AG04449 (cell line): ENCODE results near the gene SLIT3.

Source experiments
- CTCF ChIA-PET: fragments of 350-600 bp; formaldehyde crosslinking; extraction: SDS; loops from one replicate; lab custom pipeline; 2021; ENCODE audit warnings: antibody characterized with exemption; lab: Yijun Ruan, JAX
- POLR2A ChIA-PET: fragments of 400-600, 350-600 bp; formaldehyde crosslinking; extraction: SDS; loops from one replicate; lab custom pipeline; 2020; ENCODE audit warnings: antibody characterized with exemption, inconsistent platforms; lab: Yijun Ruan, JAX
- DNase-seq: peaks from one replicate; pipeline ENCODE4 v3.0.0-alpha.2; 2010; ENCODE audit warnings: low read depth, low spot score
- H3K4me3 ChIP-seq: 2 replicates; pipeline ENCODE4 v1.5.1; 2011; ENCODE audit warnings: low read depth, mild to moderate bottlenecking, control low read depth, low read length
- TF ChIP-seq, protein P1 (sequence below): IDR thresholded peaks from one replicate; pipeline ENCODE4 v1.5.1; 2011; ENCODE audit warnings: mild to moderate bottlenecking, moderate library complexity, low read length, control low read depth, inconsistent platforms; ENCODE audit not compliant: insufficient read depth; ENCODE audit errors: missing control alignments

SLIT3 gene

DNA sequence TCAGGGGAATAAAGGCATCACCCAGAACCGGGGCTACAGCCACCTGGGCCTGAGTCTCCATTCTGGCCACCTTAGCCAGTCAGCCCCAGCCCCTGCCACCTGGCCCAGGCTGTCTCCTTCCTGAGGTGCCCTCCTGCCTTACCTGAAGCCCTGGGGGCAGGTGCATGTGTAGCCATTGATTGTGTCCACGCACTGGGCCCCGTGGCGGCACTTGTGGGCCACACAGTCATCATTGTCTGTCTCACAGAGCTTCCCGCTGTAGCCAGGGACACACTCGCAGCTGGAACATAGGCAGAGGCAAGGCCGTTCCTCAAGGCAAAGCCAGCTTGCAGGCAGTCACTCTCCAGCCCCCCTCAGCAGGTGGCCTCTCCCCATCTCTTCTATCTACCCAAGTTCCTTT lies 614.1 kb downstream of the SLIT3 start:
- DNase-seq: no peak
- ChIA-PET CTCF (no interaction called here), POLR2A (no interaction called here)
- TF ChIP-seq, protein P1, sequence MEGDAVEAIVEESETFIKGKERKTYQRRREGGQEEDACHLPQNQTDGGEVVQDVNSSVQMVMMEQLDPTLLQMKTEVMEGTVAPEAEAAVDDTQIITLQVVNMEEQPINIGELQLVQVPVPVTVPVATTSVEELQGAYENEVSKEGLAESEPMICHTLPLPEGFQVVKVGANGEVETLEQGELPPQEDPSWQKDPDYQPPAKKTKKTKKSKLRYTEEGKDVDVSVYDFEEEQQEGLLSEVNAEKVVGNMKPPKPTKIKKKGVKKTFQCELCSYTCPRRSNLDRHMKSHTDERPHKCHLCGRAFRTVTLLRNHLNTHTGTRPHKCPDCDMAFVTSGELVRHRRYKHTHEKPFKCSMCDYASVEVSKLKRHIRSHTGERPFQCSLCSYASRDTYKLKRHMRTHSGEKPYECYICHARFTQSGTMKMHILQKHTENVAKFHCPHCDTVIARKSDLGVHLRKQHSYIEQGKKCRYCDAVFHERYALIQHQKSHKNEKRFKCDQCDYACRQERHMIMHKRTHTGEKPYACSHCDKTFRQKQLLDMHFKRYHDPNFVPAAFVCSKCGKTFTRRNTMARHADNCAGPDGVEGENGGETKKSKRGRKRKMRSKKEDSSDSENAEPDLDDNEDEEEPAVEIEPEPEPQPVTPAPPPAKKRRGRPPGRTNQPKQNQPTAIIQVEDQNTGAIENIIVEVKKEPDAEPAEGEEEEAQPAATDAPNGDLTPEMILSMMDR: no peak
- no peak overlapping the region for H3K4me3 ChIP-seq

DNA sequence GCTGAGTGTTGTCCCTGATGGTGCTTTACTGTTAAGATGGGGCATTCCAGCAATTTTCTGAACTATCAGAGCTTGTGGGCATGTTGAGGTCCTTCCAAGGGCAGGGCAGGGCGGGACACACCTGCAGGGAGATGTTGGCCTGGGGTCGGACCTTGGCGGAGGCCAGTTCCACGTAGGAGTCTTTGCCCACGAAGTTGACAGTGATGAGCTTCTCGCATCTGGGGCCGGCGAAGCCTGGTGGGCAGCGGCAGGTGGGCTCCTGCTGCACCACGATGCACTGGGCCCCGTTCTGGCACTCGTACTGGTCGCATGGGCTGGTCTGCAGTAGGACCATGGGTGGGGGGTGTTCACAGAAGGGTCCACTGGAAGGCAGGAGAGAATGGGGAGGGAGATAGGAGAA lies 615.4 kb downstream of the SLIT3 start:
- ChIA-PET POLR2A (no interaction called here), CTCF (no interaction called here)

DNA sequence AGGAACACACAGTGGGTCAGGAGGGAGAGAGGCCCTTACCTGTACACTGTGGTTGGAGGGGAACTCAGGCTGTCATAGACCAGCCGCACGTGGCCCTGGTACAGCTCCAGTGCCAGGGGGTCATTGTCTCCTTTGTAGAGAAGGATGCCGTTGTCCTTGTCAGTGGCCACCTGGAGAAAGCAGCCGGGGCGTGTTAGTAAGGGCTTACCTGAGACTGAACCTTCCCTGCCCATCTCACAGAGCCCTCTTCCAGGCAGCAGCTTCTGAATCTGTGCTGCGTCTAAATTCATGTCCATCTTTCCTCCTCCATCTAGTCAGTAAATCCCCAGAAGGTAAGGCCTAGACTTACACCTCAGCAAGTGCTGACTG lies 617.0 kb downstream of the SLIT3 start:
- TF ChIP-seq, protein P1: no peak
- POLR2A ChIA-PET: no interaction called here

More for the DNA sequence above, 615.4 kb downstream of the SLIT3 start:
- H3K4me3 ChIP-seq: no peak overlapping the region
- no peak for DNase-seq
- TF ChIP-seq, protein P1: no peak

DNA sequence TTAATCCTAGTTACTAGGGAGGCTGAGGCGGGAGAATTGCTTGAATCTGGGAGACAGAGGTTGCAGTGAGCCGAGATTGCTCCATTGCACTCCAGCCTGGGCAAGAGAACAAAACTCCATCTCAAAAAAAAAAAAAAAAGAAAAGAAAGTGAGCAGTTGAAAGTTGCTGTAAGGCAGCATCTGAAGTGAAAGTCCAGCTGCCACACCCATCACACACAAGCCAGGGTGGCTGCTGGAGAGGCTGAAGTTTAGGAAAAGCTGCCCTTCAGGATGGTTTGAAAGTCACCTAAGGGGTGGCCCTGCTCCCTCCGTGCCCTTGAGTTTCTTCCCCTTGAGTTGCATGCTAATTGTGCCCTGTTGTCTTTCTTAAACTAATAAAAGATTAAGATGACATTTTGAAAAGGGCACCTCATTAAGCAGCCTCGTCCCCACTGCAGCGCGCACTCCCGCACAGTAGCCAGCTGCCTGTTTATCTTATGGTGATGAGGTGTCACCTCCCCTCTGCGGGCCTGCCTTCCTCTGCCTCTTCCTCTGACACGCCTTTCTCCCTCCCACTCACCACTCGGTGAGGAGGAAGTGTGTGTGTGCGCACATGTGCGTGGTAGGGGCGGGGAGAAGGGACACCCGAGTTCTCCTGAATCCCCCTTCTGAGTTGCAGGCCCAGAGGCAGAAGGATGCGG lies 617.6 kb downstream of the SLIT3 start:
- CTCF ChIA-PET: interaction anchor here (0.7 to 1.0 kb wide), 2 partner anchors 10 to 260 kb away, joined by 3 to 4 read pairs; no protein-coding TSS in a partner anchor
- no peak overlapping the region for H3K4me3 ChIP-seq
- no peak for DNase-seq
- TF ChIP-seq, protein P1: no peak
- POLR2A ChIA-PET: no interaction called here

More for the DNA sequence above, 617.0 kb downstream of the SLIT3 start:
- DNase-seq: no peak
- no peak overlapping the region for H3K4me3 ChIP-seq
- CTCF ChIA-PET: no interaction called here

DNA sequence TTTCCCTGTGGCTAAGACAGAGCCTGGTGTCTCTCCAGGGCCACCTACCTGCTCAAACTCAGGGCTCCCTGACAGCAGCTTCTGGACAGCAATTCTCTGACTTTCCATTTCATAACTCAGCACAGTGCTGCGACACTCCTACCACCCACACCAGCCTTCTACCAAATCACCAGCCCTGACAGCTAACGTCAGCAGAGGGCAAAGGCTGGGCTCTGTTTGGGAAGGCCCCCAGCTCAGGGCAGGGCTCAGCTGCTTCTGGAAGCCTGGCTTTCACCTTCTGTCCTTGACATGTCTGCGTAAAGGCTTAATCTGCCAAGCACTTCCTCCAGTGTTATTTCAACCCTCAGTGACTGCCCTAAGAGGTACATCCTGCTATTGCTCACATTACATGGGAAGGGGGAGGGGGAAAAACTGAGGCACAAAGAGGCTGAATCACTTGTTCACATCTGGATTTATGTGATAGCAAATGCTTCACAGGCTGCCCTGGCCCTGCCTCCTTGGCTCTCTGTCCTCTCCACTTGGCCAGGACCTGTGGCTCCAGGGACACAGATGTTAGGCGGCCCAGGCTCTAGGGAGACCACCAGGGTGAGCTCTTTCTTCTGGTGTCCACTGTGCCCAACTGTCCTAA lies 619.3 kb downstream of the SLIT3 start:
- POLR2A ChIA-PET: no interaction called here
- no peak for DNase-seq
- no peak overlapping the region for H3K4me3 ChIP-seq
- TF ChIP-seq, protein P1: no peak
- CTCF ChIA-PET: interaction anchor here (0.7 to 4.7 kb wide), 12 partner anchors 8 to 1298 kb away, joined by 3 to 50 read pairs (median 4); partner anchors contain the start of gene INSYN2B

DNA sequence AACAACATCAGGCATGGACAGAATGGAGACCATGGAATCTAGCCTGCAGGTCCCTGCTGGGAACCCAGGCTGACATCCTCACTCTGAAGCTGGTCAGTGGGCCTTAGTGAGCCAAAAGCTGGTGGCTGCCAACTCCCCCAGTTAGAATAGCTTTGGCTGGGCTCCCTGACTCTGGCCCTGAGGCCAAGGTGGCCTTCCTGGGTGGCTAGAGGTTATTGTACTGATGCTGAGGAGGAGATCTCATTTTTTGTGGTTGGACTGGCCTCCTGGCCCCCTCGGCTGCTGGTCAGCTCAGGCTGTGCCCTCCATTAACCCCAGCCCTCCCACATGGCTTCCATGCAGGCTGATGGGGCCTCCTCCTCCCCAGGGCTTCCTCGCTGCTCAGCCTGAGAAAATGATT lies 620.5 kb downstream of the SLIT3 start:
- TF ChIP-seq, protein P1: no peak
- no peak for DNase-seq
- ChIA-PET POLR2A (no interaction called here), CTCF (interaction anchor here (0.9 to 4.7 kb wide), 28 partner anchors 9 to 1300 kb away, joined by 3 to 50 read pairs (median 4); partner anchors contain the start of genes INSYN2B and SPDL1)
- no peak overlapping the region for H3K4me3 ChIP-seq
